ENCODE measurements around the gene NPHS1.

The NPHS1 gene

GRCh38 chr19:35870798-35871197 lies 18.5 kb upstream of the NPHS1 start:
- TF ChIP-seq, protein P1, sequence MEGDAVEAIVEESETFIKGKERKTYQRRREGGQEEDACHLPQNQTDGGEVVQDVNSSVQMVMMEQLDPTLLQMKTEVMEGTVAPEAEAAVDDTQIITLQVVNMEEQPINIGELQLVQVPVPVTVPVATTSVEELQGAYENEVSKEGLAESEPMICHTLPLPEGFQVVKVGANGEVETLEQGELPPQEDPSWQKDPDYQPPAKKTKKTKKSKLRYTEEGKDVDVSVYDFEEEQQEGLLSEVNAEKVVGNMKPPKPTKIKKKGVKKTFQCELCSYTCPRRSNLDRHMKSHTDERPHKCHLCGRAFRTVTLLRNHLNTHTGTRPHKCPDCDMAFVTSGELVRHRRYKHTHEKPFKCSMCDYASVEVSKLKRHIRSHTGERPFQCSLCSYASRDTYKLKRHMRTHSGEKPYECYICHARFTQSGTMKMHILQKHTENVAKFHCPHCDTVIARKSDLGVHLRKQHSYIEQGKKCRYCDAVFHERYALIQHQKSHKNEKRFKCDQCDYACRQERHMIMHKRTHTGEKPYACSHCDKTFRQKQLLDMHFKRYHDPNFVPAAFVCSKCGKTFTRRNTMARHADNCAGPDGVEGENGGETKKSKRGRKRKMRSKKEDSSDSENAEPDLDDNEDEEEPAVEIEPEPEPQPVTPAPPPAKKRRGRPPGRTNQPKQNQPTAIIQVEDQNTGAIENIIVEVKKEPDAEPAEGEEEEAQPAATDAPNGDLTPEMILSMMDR (IDR thresholded peaks at IDR 0.05), result no peak

GRCh38 chr19:35869327-35870123 lies 17.2 kb upstream of the NPHS1 start:
- TF ChIP-seq, protein P1 (IDR thresholded peaks at IDR 0.05), result no peak

- TF ChIP-seq, protein P1 (IDR thresholded peaks at IDR 0.05), result no peak
Observed at GRCh38 chr19:35868823-35869326, 16.6 kb upstream of the NPHS1 start.

DNA sequence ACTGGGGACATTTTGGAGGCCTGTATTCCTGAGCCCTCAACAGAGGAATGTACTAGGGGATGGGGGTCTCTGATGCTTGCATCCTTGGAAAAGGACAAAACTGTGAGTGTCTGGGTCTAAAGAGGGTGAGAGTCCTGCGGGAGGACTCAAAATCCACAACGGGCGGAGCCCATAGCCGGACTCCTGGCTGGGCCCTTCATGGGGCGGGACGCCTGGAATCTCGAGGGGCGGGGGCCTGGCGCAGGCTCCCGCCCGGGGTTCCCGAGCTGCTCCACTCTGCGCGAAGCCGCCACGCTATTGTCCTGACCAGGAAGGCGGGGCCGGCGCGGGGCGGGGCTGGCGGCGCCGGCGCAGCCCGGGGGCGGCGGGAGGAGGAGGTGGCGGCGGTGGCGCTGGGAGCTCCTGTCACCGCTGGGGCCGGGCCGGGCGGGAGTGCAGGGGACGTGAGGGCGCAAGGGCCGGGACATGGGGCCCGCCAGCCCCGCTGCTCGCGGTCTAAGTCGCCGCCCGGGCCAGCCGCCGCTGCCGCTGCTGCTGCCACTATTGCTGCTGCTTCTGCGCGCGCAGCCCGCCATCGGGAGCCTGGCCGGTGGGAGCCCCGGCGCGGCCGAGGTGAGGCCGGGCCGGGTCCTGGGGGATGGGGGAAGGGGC lies 16.0 kb upstream of the NPHS1 start, which contains the start of gene APLP1:
Gene APLP1, plus strand, starts transcription at position 403 of the 651 bp plus-strand sequence. Its CDS starts 63 bp downstream, at position 466.
- TF ChIP-seq, protein P1 (IDR thresholded peaks at IDR 0.05), result no peak

DNA sequence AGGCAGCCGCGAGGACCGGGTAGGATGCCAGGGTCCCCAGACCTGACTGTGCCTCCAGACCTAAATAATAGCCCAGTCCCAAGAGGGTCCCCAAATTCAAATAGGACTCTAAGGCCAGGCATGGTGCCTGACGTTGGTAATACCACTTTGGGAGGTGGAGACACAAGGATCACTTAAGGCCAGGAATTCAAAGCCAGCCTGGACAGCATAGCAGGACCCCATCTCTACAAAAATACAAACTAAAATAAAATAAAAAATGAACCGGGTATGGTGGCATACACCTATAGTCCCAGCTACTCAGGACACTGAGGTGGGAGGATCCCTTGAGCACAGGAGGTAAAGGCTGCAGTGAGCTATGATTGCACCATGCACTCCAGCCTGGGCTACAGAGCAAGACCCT lies 10.7 kb upstream of the NPHS1 start:
- TF ChIP-seq, protein P1 (IDR thresholded peaks at IDR 0.05), result no peak

DNA sequence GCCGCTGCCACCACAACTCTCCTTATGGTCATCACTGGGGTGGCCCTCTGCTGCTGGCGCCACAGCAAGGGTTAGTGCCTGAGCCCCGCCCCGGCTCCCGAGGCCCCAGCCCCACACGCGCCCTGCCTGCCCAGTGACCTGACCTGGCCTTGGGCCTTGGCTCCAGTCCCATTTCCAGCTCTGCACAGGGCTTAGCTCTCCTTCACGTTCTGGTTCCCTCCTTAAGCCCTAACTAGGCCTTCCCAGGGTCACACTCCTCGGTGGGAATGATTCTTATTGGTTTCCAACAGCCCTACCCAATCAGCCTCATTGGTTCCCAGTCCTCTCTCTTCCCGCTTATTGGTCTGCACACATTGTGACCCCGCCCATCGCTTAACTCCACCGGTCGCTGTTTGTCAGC lies 10.2 kb upstream of the NPHS1 start:
- TF ChIP-seq, protein P1 (IDR thresholded peaks at IDR 0.05), result no peak

DNA sequence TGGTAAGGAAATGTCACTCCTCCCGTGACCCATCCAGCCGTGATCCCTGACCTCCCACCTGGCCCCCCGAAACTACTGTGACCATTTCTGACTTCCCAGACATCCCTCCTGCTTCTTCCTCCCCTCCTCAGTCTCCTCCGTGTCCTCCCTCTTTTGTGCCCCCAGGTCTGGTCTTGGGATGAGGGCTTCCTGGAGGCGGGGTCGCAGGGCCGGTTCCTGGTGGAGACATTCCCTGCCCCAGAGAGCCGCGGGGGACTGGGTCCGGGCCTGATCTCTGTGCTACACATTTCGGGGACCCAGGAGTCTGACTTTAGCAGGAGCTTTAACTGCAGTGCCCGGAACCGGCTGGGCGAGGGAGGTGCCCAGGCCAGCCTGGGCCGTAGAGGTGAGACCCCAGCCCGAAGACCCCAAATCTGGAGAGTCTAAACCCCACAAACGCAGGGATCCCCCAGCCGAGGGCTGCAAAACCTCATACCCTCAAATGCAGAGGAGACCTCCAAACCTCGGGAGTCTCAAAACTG lies 9.4 kb upstream of the NPHS1 start:
- TF ChIP-seq, protein P1 (IDR thresholded peaks at IDR 0.05), result no peak
